Measurements from ENCODE around the gene MTA1. TPM values are rescaled to one million over a fixed set of nuclear protein-coding genes. Genes with fewer than 3 reads are reported as not detected.

The MTA1 gene
- total RNA-seq, 1 donor from 2014 or later, result 59.8 TPM

- Mint-ChIP-seq H3K4me1 (peaks cover 37% of the 10 kb centered on the region), H3K9me3 (no peaks in the 10 kb centered on the region), H3K4me3 (peak overlapping the region; percentile 46), H3K27me3 (ENCODE audit: insufficient read depth, low read depth) (peaks cover 14% of the 10 kb centered on the region), H3K36me3 (no peaks in the 10 kb centered on the region), H3K27ac (peak overlapping the region; percentile 86)
- H3K4me3 ChIP-seq, result no peak overlapping the region
- no peaks in the 10 kb centered on the region for H3K36me3 ChIP-seq
- H2AFZ ChIP-seq (replicated peaks), result no peak overlapping the region
- no peaks in the 10 kb centered on the region for H3K79me2 ChIP-seq (ENCODE audit: low read depth)
- peaks cover 93% of the 10 kb centered on the region for H3K27me3 ChIP-seq
- no peak overlapping the region for H3K9ac ChIP-seq
- no peak for DNase-seq (ENCODE audit: low spot score)
- H3K27ac ChIP-seq, result no peak overlapping the region
- H3K4me1 ChIP-seq, result peaks cover 39% of the 10 kb centered on the region
- H3F3A ChIP-seq (ENCODE audit: low read depth), result peaks cover 7% of the 10 kb centered on the region
- peaks cover 32% of the 10 kb centered on the region for H4K20me1 ChIP-seq (ENCODE audit: low read depth)
- no peaks in the 10 kb centered on the region for H3K9me3 ChIP-seq (ENCODE audit: low read depth)
- no peak for TF ChIP-seq CTCF (IDR thresholded peaks at IDR 0.05)
- TF ChIP-seq EZH2phosphoT487 (IDR thresholded peaks at IDR 0.05), result no peak
- no peak for TF ChIP-seq EZH2 (IDR thresholded peaks at IDR 0.05)
- H3K4me2 ChIP-seq, result no peak overlapping the region
Measured at GRCh38 chr14:105482486-105483110, 63.0 kb downstream of the MTA1 start.

GRCh38 chr14:105483300-105484068 is 63.9 kb downstream of the MTA1 start:
- no peak for DNase-seq (ENCODE audit: low spot score)
- TF ChIP-seq EZH2phosphoT487 (IDR thresholded peaks at IDR 0.05) (no peak), CTCF (IDR thresholded peaks at IDR 0.05) (no peak), EZH2 (IDR thresholded peaks at IDR 0.05) (no peak)
- Mint-ChIP-seq H3K36me3 (no peaks in the 10 kb centered on the region), H3K4me1 (peaks cover 42% of the 10 kb centered on the region), H3K9me3 (no peaks in the 10 kb centered on the region), H3K4me3 (no peak overlapping the region), H3K27me3 (ENCODE audit: insufficient read depth, low read depth) (peaks cover 18% of the 10 kb centered on the region), H3K27ac (no peak overlapping the region)
- Histone ChIP-seq H3K9ac (no peak overlapping the region), H3K9me3 (ENCODE audit: low read depth) (no peaks in the 10 kb centered on the region), H3K27me3 (peaks cover 93% of the 10 kb centered on the region), H3F3A (ENCODE audit: low read depth) (peaks cover 8% of the 10 kb centered on the region), H3K4me3 (no peak overlapping the region), H3K4me2 (no peak overlapping the region), H3K4me1 (peaks cover 36% of the 10 kb centered on the region), H3K36me3 (no peaks in the 10 kb centered on the region), H4K20me1 (ENCODE audit: low read depth) (peaks cover 26% of the 10 kb centered on the region), H3K79me2 (ENCODE audit: low read depth) (no peaks in the 10 kb centered on the region), H3K27ac (no peak overlapping the region), H2AFZ (replicated peaks) (no peak overlapping the region)

- H3K27me3 ChIP-seq, result peaks cover 85% of the 10 kb centered on the region
Measured at GRCh38 chr14:105484069-105484996, 64.7 kb downstream of the MTA1 start.

More at GRCh38 chr14:105484069-105484996, 64.7 kb downstream of the MTA1 start:
- Histone ChIP-seq H3K9ac (no peak overlapping the region), H3K27ac (no peak overlapping the region), H3K4me2 (no peak overlapping the region), H3K4me1 (peaks cover 35% of the 10 kb centered on the region), H4K20me1 (ENCODE audit: low read depth) (peaks cover 25% of the 10 kb centered on the region), H3K79me2 (ENCODE audit: low read depth) (no peaks in the 10 kb centered on the region), H3K9me3 (ENCODE audit: low read depth) (no peaks in the 10 kb centered on the region), H3F3A (ENCODE audit: low read depth) (peaks cover 14% of the 10 kb centered on the region), H3K4me3 (no peak overlapping the region), H3K36me3 (no peaks in the 10 kb centered on the region), H2AFZ (replicated peaks) (no peak overlapping the region)
- TF ChIP-seq EZH2 (IDR thresholded peaks at IDR 0.05) (no peak), CTCF (IDR thresholded peaks at IDR 0.05) (no peak), EZH2phosphoT487 (IDR thresholded peaks at IDR 0.05) (no peak)
- H3K36me3 Mint-ChIP-seq, result no peaks in the 10 kb centered on the region
- H3K9me3 Mint-ChIP-seq, result no peaks in the 10 kb centered on the region
- peak overlapping the region; percentile 20 for H3K27ac Mint-ChIP-seq
- H3K4me1 Mint-ChIP-seq, result peaks cover 47% of the 10 kb centered on the region
- peaks cover 18% of the 10 kb centered on the region for H3K27me3 Mint-ChIP-seq (ENCODE audit: insufficient read depth, low read depth)
- DNase-seq (ENCODE audit: low spot score), result peak; percentile 45
- peak overlapping the region; percentile 6 for H3K4me3 Mint-ChIP-seq

All from neural progenitor cell (in vitro differentiated cells).